Activated T-helper 9 cell treated with anti-CD3 and anti-CD28 coated beads, Interleukin-2, amount 50 U/mL, for 16 hours (primary cell): ENCODE data around the gene PIM3.

Experiments
- DNase-seq: peaks from one replicate; pipeline ENCODE4 v3.0.0-alpha.2; 2020; ENCODE audit warnings: low read depth

PIM3 gene

DNA sequence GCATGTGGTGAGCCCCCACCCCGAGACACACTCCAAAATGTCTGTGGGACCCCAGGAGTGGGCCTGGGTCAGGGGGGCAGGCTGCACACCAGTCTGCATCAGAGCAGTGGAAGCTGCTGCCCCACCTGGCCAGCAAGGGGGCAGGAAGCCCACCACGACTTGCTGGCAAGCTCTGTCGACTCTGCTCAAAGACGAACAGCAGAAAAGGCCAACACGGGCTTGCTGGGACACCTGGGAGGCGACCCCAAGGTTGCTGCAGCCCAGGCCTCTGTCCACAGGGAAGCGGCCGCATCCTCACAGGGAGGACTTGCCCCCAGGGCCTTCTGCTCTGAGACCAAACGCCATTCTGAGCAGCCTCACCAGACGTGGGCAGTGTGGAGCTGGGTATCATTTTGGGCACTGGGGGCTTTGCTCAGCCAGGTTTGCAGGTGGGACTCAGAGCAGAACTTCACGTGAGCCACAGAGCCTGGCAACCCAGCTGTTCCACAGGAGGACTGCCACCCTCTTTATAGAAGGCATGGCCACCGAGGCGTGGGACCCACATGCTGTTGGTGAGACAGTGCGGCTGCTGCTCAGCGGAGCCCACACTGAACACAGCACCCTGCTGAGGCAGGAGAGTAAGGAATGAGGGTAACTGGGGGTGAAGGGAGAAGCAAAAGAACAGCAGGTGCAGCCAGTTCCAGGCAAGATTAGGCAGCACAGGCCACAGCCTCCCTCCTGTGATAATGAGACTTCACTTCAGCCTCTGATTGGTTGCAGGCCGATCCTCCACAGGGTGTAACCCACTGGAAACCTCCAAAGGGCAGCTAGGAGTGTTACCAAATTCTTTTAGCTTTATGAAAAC is 41.0 kb downstream of the PIM3 start:
- DNase-seq = no peak

DNA sequence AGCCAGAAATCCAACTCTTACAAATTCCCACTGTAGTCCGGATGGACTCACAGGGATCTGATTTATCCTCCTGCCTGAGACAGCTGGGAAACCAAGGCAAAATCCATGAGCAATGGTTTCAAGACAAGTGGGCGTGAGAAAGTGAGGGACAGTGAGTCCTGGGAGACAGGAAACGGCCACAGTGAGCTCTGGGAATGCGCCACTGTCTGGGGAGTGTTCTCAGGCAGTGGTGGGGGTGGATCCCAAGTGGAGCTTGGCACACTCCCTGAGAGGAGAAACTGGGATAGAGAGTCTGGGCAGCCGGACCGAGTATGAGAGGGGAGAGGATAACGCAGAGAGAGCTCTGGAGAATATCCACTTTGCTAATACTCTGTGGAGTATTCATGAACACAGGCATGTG is 42.2 kb downstream of the PIM3 start:
- DNase-seq = no peak

DNA sequence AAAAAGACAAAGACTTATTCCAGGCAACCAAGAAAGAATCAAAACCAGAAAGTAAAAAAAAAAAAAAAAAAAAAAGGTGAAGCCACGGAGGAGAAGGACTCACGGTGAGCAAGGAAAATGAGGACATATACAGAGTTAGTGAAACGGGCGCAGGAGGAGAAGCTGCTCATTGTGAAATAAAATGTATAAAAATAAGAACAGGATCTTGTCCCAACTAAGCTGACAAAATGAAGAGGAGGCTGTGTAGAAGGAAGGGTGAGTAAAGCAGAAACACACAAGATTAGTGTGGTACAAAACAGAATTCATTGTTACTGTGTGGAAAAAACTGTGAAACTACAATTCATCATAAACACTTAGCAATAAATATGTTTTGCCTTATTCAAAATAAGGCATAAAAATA is 44.3 kb downstream of the PIM3 start:
- no peak for DNase-seq

DNA sequence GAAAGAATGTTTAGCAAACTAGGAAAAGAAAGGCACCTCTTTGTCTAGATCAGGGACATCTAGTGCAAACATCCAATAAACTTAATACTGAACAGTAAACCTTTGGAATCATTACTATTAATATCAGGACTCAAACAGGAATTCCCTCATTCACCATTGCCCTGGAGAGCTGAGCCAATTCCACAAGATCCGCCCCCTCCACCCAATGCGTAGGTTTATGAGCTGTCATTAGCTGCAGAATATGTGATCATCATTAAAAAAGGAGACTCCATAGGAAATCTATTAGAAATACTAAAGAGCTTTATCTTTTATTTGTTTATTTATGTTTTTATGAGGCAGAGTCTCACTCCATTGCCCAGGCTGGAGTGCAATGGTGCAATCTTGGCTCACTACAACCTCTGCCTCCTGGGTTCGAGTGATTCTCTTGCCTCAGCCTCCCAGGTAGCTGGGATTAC is 46.5 kb downstream of the PIM3 start:
- DNase-seq = no peak

DNA sequence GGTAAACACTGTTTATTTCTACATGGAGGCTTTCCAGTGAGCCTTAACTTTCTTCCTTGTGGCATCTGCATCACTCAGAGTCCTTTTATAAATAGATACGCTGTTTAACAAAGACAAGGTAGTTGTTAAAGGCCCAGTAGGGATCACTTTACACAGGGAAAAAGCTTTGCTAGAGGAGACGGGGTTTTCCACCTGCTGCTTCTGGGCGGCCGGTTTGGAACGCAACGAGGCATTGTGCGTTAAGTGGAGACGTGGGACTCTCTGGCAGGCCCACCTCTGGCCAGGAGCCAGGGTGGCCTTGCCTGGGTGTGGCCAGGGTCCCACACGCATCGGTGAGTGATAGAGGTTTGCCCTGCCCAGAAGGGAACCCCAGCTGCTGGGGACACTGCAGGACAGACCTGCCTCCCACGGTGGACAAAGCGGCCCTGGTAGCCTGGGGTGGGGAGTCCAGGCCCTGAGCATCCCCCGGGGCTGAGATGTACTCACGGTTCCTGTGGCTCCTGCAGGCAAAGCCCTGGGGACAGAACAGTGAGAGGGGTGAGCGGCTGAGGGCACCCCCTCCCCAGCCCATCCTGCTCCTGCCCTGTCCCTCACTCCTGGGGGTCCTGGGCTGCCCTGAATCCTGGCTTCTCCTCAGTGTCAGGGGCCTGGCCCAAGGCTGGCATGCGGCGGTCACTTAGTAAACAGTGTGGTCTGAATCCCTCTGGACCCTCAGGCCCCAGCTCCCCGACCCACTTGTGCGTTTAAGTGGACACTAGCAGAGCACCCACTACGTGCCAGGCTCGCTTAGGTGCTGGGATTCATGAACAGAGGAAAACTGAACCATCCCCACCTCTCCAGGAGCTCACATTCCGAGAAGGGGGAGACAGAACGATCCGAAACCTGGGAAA is 47.8 kb downstream of the PIM3 start:
- no peak for DNase-seq

DNA sequence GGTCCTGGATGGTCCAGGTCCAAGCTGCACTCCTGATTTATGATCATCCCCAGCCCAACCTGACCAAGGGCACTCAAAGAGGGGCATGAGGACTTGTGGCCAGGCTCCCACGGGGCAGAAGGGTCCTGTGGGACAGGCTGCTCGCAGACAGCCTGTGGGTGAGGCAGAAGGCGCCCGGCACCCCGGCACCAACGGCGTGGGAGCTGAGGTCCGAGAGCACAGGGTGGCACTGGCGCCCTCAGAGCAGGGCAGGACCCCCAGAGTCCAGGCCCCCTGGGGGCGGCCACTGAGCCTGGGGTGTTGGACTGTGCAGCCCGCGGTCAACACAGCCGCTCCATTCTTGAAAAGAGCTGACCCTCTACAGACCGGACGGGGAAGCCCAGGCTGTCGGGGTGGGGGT is 48.7 kb downstream of the PIM3 start:
- no peak for DNase-seq

DNA sequence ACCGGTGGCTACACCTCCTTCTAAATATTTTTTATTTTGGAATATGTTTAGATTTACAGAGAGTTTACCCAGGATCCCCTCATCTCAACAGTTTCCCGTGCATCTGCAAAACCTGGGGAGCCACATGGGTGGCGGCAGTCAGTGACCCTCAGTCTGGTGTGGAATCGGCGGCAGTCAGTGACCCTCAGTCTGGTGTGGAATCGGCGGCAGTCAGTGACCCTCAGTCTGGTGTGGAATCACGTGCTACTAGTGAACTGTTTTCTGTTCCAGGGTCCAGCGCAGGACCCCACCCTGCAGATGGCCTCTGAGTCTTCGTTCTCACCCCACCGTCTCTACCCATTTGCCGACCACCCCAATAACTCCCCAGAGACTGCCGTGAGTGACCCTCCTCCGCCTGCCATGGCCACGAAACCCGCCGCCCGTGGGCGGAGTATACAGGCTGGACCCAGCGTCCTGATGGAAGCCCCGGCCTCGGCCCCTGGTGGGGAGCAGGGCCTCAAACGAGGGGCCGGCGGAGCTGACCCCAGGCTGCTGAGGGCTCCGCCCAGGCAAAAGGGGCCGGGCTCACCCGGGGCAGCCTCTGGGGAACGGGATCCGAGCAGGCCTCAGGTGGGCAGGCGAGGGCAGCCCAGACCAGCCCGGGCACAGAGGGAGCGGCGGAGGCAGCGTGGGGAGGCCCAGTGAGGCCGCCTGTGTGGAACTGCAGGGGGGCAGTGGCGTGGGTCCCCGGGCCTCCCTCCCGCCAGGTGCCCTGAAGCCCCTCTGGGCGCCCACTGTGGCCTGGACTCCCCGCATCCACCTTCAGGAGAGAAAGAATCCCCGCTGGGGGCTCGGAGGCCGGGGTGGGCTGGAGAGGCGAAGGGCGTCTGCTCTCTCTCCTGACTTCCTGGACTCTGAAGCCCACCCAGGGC is 49.4 kb downstream of the PIM3 start:
- no peak for DNase-seq

DNA sequence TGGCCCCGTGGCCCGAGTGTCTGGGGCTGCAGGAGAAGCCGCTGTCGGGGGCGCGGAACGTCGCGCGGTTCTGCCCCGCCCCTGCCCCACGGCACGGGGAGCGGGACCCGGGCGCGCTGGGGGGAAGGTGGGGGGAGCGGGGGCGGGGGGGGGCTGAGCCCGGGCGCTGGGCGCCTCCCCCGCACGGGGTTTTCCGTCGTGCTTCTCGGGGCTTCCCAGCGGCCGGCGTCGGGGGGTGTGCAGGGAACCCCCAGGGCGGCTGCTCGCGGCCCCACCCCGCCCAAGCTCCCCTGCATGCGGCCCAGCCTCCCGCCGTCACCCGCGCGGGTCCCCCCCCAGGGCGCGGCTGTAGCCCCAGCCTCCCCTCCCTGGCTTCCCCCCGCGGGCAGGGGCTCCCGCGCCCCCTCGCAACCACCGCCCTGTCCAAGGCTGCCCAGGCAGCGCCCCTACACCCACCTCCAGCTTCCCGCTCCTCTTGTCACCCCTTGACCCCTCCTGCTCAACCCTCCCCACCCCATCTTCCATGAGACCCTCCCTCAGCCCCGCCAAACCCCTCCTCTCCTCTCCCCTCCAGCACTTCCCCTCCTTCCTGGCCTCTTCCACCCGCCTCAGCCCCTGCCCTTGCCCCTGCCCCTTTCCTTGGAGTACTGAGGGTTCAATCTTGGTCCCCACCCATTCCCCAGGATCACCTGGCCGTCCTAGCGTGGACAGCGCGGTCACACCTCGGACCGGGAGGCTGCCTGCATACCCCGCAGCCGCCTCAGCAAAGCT is 50.3 kb downstream of the PIM3 start:
- peak; percentile 58 for DNase-seq

DNA sequence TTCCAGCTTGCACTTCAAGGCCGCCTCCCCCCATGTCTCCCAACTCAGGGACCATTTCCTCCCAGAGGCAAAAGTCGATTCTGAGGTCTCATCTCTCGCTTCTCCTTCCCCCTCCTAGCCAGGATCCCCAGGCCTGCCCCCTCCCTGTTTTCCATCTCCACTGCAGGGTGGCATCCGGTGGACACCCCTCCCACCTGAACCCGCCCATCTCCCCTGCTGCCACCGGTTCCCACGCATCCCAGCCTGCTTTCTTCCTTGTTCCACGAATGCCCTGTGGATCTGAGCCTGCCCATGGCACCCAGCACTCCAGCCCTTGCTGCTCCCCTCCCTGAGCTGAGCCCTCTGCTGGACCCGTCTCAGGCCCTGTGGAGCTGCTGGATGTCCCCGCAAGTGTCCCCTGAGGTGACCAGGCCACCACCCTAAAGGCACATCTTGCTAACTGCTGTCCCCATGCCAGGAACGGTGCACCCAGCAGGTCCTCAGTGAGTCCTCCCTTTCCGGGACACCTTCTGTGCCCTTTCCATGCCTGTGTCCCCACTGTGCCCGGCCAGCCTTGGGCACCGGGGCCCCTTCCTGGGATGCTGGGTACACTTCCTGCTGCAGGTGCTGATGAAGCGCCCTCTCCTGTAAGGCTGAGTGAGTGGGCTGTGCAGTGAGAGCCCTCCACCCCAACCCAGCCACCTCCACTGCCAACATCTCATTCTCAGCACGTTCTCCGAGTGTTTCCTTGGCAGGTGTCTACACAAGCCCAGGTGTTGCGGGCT is 51.1 kb downstream of the PIM3 start:
- no peak for DNase-seq

DNA sequence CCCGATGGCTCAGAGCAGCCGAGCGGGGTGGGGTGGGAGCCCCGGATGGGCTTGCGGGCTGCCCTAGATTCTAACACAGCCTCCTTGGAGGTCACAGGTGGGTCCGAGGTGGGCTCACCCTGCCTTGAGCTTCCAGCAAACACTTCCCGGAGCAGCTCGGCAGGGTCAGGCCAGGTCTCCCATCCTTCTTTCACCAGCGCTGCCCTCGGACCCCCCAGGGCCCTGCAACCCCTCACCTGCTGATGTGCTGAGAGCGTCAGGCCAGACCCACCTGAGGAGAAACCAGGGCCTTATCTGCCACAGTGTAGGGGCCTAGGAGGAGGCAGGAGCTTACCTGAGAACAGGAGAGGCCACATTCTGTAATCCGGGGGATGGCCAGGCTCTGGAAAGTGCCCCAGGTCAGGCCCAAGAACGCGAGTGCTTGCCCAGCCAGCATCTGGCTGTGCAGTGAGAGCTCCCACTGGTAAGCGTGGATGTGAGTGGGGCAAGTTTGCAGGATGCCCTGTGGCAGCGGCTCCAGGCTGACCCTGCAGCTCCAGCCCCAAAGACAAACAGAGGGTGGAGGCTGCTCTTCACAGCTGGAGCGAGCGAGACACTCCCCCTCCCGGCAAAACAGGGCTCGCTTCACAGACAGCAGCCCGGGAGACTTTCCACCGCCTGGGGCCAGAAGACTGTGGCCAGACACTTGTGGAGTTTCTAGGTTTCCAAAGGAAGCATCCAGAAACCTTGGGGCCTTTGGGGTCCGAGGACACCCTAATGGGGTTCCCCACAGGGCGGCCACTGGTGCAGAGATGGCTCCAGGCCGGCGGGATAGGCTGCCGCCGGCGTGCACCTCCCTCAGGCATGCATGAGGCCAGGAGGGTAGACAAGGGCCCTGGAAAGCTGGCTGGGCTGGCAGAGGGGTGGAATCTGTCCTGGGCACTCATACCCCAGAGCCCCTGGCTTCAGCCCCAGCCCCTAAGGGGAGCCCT is 51.9 kb downstream of the PIM3 start, which contains the start of gene IL17REL:
Gene IL17REL (minus strand): TSS at position 555 of the 971 bp plus-strand sequence. CDS start 119 bp downstream, at position 436.
- no peak for DNase-seq
